ENCODE results near the gene RHBDF1. TPM values are rescaled to one million over a fixed set of nuclear protein-coding genes. Genes with fewer than 3 reads are reported as not detected.

Gene RHBDF1
- total and polyA plus RNA-seq, 2 of the 13 experiments (the other 11 are each of a cell fraction or from before 2014, with no cell fraction given): 5.4 to 26.9 TPM

DNA sequence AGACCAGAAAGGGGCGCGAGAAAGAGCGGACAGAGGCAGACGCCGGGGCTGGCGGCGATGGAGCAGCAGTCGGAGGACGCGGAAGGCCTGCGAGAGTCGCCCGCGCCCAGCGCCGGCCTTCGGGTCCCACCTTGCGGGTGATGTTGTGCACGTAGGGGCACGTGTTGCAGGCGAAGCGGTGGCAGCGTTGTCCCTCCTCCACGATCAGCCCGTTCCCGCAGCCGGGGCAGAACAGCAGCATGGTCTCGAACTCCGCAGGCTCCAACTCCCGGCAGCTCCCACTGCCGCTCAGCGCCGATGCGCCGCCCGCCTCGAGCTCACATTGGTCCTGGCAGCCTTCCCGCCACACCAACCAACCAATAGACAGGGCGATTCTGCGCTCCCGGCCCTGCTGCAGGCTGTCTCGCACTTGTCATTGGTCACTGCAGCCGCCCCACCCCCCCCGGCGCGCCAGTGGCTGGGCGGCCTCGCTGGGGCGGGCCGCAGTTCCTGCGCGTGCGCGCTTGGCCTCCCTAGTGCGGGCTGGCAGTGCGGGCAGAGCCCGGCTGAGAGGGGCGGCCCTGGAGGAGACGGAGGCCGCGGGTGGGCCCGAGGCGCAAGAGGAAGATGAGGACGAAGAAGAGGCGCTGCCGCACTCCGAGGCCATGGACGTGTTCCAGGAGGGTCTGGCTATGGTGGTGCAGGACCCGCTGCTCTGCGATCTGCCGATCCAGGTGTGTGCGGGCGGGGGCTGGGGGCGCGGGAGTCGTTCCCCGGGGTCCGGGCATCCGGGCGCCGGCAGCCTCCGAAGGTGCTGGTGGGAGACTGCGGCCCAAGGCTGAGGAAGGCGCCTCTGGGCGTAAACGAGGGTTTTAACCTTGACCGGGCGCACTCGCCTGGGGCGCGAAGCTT is 18.8 kb downstream of the RHBDF1 start, which contains the start of the genes POLR3K and SNRNP25 (continued):
- 0 out of 2 replicates have a peak, but pooled peaks have one; percentile 7 for TF ChIP-seq ZNF256 (CRISPR knock-in tag; conservative IDR thresholded peaks at IDR 0.05)
- TF ChIP-seq, protein P1, sequence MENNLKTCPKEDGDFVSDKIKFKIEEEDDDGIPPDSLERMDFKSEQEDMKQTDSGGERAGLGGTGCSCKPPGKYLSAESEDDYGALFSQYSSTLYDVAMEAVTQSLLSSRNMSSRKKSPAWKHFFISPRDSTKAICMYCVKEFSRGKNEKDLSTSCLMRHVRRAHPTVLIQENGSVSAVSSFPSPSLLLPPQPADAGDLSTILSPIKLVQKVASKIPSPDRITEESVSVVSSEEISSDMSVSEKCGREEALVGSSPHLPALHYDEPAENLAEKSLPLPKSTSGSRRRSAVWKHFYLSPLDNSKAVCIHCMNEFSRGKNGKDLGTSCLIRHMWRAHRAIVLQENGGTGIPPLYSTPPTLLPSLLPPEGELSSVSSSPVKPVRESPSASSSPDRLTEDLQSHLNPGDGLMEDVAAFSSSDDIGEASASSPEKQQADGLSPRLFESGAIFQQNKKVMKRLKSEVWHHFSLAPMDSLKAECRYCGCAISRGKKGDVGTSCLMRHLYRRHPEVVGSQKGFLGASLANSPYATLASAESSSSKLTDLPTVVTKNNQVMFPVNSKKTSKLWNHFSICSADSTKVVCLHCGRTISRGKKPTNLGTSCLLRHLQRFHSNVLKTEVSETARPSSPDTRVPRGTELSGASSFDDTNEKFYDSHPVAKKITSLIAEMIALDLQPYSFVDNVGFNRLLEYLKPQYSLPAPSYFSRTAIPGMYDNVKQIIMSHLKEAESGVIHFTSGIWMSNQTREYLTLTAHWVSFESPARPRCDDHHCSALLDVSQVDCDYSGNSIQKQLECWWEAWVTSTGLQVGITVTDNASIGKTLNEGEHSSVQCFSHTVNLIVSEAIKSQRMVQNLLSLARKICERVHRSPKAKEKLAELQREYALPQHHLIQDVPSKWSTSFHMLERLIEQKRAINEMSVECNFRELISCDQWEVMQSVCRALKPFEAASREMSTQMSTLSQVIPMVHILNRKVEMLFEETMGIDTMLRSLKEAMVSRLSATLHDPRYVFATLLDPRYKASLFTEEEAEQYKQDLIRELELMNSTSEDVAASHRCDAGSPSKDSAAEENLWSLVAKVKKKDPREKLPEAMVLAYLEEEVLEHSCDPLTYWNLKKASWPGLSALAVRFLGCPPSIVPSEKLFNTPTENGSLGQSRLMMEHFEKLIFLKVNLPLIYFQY (CRISPR knock-in tag; IDR thresholded peaks at IDR 0.05; ENCODE audit: borderline replicate concordance): peak; percentile 22; the same call in 1 of the 2 replicates
- TF ChIP-seq ZNF337 (CRISPR knock-in tag; IDR thresholded peaks at IDR 0.05; ENCODE audit: borderline replicate concordance, low read depth): no peak
- TF ChIP-seq EZH2 (conservative IDR thresholded peaks at IDR 0.05; ENCODE audit: low read depth, low read length): no peak
- TF ChIP-seq ERF (CRISPR knock-in tag; IDR thresholded peaks at IDR 0.05): no peak
- peak; percentile 40 for TF ChIP-seq KLF6 (CRISPR knock-in tag; IDR thresholded peaks at IDR 0.05)
- no peak for TF ChIP-seq ZNF207 (IDR thresholded peaks at IDR 0.05; ENCODE audit: borderline replicate concordance)
- TF ChIP-seq U2AF1 (optimal IDR thresholded peaks at IDR 0.05; ENCODE audit: low read depth, low read length): no peak
- TF ChIP-seq ZMYM4 (CRISPR knock-in tag; IDR thresholded peaks at IDR 0.05): peak; percentile 72
- TF ChIP-seq, protein P2, sequence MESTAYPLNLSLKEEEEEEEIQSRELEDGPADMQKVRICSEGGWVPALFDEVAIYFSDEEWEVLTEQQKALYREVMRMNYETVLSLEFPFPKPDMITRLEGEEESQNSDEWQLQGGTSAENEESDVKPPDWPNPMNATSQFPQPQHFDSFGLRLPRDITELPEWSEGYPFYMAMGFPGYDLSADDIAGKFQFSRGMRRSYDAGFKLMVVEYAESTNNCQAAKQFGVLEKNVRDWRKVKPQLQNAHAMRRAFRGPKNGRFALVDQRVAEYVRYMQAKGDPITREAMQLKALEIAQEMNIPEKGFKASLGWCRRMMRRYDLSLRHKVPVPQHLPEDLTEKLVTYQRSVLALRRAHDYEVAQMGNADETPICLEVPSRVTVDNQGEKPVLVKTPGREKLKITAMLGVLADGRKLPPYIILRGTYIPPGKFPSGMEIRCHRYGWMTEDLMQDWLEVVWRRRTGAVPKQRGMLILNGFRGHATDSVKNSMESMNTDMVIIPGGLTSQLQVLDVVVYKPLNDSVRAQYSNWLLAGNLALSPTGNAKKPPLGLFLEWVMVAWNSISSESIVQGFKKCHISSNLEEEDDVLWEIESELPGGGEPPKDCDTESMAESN (CRISPR knock-in tag; conservative IDR thresholded peaks at IDR 0.05): peak; percentile 53
- no peak for TF ChIP-seq SYNCRIP (IDR thresholded peaks at IDR 0.05; ENCODE audit: insufficient read depth, low read depth, low read length)
- no peak for TF ChIP-seq HNRNPH1 (optimal IDR thresholded peaks at IDR 0.05; ENCODE audit: low read depth, low read length)
- TF ChIP-seq, protein P3, sequence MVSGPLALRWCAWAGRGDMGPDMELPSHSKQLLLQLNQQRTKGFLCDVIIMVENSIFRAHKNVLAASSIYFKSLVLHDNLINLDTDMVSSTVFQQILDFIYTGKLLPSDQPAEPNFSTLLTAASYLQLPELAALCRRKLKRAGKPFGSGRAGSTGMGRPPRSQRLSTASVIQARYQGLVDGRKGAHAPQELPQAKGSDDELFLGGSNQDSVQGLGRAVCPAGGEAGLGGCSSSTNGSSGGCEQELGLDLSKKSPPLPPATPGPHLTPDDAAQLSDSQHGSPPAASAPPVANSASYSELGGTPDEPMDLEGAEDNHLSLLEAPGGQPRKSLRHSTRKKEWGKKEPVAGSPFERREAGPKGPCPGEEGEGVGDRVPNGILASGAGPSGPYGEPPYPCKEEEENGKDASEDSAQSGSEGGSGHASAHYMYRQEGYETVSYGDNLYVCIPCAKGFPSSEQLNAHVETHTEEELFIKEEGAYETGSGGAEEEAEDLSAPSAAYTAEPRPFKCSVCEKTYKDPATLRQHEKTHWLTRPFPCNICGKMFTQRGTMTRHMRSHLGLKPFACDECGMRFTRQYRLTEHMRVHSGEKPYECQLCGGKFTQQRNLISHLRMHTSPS (CRISPR knock-in tag; IDR thresholded peaks at IDR 0.05; ENCODE audit: low read depth): 0 out of 2 replicates have a peak, but pooled peaks have one; percentile 20
- no peak for TF ChIP-seq IKZF1 (IDR thresholded peaks at IDR 0.05)
- peak; percentile 90; the same call in 1 of the 2 replicates for TF ChIP-seq NAIF1 (CRISPR knock-in tag; IDR thresholded peaks at IDR 0.05; ENCODE audit: borderline replicate concordance)
- TF ChIP-seq, protein P4, sequence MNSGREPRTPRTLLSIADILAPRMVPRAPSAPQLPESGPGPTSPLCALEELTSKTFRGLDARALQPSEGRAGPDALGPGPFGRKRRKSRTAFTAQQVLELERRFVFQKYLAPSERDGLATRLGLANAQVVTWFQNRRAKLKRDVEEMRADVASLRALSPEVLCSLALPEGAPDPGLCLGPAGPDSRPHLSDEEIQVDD (CRISPR knock-in tag; IDR thresholded peaks at IDR 0.05; ENCODE audit: borderline replicate concordance): 0 out of 2 replicates have a peak, but pooled peaks have one; percentile 48
- TF ChIP-seq ZNF563 (CRISPR knock-in tag; IDR thresholded peaks at IDR 0.05): peak; percentile 96
- TF ChIP-seq, protein P5, sequence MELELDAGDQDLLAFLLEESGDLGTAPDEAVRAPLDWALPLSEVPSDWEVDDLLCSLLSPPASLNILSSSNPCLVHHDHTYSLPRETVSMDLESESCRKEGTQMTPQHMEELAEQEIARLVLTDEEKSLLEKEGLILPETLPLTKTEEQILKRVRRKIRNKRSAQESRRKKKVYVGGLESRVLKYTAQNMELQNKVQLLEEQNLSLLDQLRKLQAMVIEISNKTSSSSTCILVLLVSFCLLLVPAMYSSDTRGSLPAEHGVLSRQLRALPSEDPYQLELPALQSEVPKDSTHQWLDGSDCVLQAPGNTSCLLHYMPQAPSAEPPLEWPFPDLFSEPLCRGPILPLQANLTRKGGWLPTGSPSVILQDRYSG (CRISPR knock-in tag; IDR thresholded peaks at IDR 0.05): no peak
- peak; percentile 75; the same call in 1 of the 2 replicates for TF ChIP-seq ZNF367 (CRISPR knock-in tag; IDR thresholded peaks at IDR 0.05; ENCODE audit: borderline replicate concordance)
- peak; percentile 79; the same call in 1 of the 2 replicates for TF ChIP-seq ZNF772 (CRISPR knock-in tag; IDR thresholded peaks at IDR 0.05)

Measured in HepG2 (cell line).